Tibial nerve (tissue), 4 donors: ENCODE results near the gene MISP. TPM values are rescaled to one million over a fixed set of nuclear protein-coding genes. Genes with fewer than 3 reads are reported as not detected.
A peak's percentile ranks its signal among the peaks of the same experiment; 100 is the strongest.

Source experiments
- DNase-seq, 2 donors: peaks; one replicate each; pipeline ENCODE4 v3.0.0-alpha.2; 2019; ENCODE audit warnings: low spot score in 2 of 2
- H3K27ac ChIP-seq, 4 donors: fragments of 200-600 bp; sonication (generic) in 3 of 4; one replicate each; pipeline ENCODE4 v1.5.1; 2017 to 2019; ENCODE audit warnings: mild to moderate bottlenecking in 1 of 4
- H3K27me3 ChIP-seq, 2 donors: fragments of 200-600 bp; sonication (generic) in 1 of 2; one replicate each; pipeline versions ENCODE4 v1.5.1 to v1.6.0; 2017 to 2019
- H3K36me3 ChIP-seq, 3 donors: fragments of 200-600 bp; sonication (generic); one replicate each; pipeline ENCODE4 v1.5.1; 2018 to 2019
- H3K4me1 ChIP-seq, 4 donors: fragments of 200-600 bp; sonication (generic) in 3 of 4; one replicate each; pipeline ENCODE4 v1.5.1; 2017 to 2019
- H3K4me3 ChIP-seq, 4 donors: fragments of 200-600 bp; sonication (generic) in 3 of 4; one replicate each; pipeline ENCODE4 v1.5.1; 2017 to 2019; ENCODE audit warnings: mild to moderate bottlenecking in 1 of 4, moderate library complexity in 1 of 4
- H3K9me3 ChIP-seq, 4 donors: fragments of 200-600 bp; sonication (generic) in 3 of 4; one replicate each; pipeline ENCODE4 v1.5.1; 2017 to 2019
- CTCF ChIP-seq, 5 experiments: fragments of 200-600 bp in 3 of 5; fragments of 450-650 bp in 2 of 5; sonication (generic) in 3 of 5; IDR thresholded peaks; one replicate each; pipeline ENCODE4 v1.5.1; 2016 to 2019; ENCODE audit warnings: antibody characterized with exemption in 5 of 5, mild to moderate bottlenecking in 3 of 5, moderate library complexity in 2 of 5
- EP300 ChIP-seq, 2 donors: sonication (generic); formaldehyde crosslinking; IDR thresholded peaks; one replicate each; pipeline ENCODE4 v1.6.1; 2017; ENCODE audit warnings: antibody characterized with exemption in 2 of 2, mild to moderate bottlenecking in 1 of 2
- POLR2A ChIP-seq, 2 donors: fragments of 450-650 bp; IDR thresholded peaks; one replicate each; pipeline ENCODE4 v1.6.1; 2017; ENCODE audit warnings: antibody characterized with exemption in 2 of 2, mild to moderate bottlenecking in 2 of 2, moderate library complexity in 2 of 2
- whole genome bisulfite sequencing, 2 donors: methylation state at CpG; one replicate each; pipeline ENCODE4 v1.1.5; 2018; 5-methylcytosine and 5-hydroxymethylcytosine counted together
- total RNA-seq, 4 donors: library from RNA; depleted of rRNA; stranded (reverse); fragments of >200 nt; gene quantifications; one replicate each; pipeline ENCODE4 v1.1.0, GENCODE V29; 2016

Gene MISP
- total RNA-seq, 4 donors from 2014 or later: 0.20 to 0.30 TPM; not detected in 2

- peak; percentile 43 to 57 for DNase-seq
- WGBS, 2 donors: 21 to 27% methylated on average over 27 to 38 of the region's 39 CpGs
- no peak overlapping the region for H3K4me3 ChIP-seq
- H3K36me3 ChIP-seq: peaks cover 0 to 7% (median 0%) of the 10 kb centered on the region in 3 donors
- H3K27me3 ChIP-seq: no peaks in the 10 kb centered on the region
- H3K4me1 ChIP-seq: peaks cover 0 to 25% (median 0%) of the 10 kb centered on the region in 4 donors
- TF ChIP-seq CTCF (IDR thresholded peaks at IDR 0.05) (no peak), EP300 (IDR thresholded peaks at IDR 0.05) (peak in 1 of 2 donors; percentile 29)
- peak overlapping the region; percentile 18 to 84 (median 72) for H3K27ac ChIP-seq
- peaks cover 0 to 5% (median 2%) of the 10 kb centered on the region in 4 donors for H3K9me3 ChIP-seq
These were observed 2.0 kb downstream of the MISP start for GRCh38 chr19:752652-753517.

GRCh38 chr19:754530-754929, 3.6 kb downstream of the MISP start:
- no peak overlapping the region for H3K4me3 ChIP-seq
- no peak for TF ChIP-seq POLR2A (IDR thresholded peaks at IDR 0.05)
- no peak for TF ChIP-seq CTCF (IDR thresholded peaks at IDR 0.05)
- H3K27ac ChIP-seq: peak overlapping the region in 1 of 4 donors; percentile 84
- peaks cover 0 to 12% (median 0%) of the 10 kb centered on the region in 4 donors for H3K9me3 ChIP-seq
- H3K36me3 ChIP-seq: no peaks in the 10 kb centered on the region
- peaks cover 0 to 25% (median 0%) of the 10 kb centered on the region in 4 donors for H3K4me1 ChIP-seq
- no peaks in the 10 kb centered on the region for H3K27me3 ChIP-seq
- 81 to 89% methylated on average over 9 of the region's 9 CpGs for WGBS, 2 donors
- DNase-seq: no peak

- Histone ChIP-seq H3K36me3 (no peaks in the 10 kb centered on the region), H3K9me3 (peaks cover 0 to 12% (median 0%) of the 10 kb centered on the region in 4 donors), H3K4me1 (peaks cover 0 to 25% (median 0%) of the 10 kb centered on the region in 4 donors), H3K4me3 (no peak overlapping the region), H3K27me3 (no peaks in the 10 kb centered on the region), H3K27ac (peak overlapping the region in 1 of 4 donors; percentile 84)
- no peak for DNase-seq
- TF ChIP-seq POLR2A (IDR thresholded peaks at IDR 0.05): no peak
- TF ChIP-seq CTCF (IDR thresholded peaks at IDR 0.05): no peak
- TF ChIP-seq EP300 (IDR thresholded peaks at IDR 0.05): no peak
- WGBS, 2 donors: 88 to 95% methylated on average over 15 of the region's 15 CpGs
These were observed 4.2 kb downstream of the MISP start for GRCh38 chr19:755063-755462.

GRCh38 chr19:756236-756635, 5.3 kb downstream of the MISP start:
- TF ChIP-seq CTCF (IDR thresholded peaks at IDR 0.05) (no peak), POLR2A (IDR thresholded peaks at IDR 0.05) (no peak), EP300 (IDR thresholded peaks at IDR 0.05) (no peak)
- Histone ChIP-seq H3K4me1 (peaks cover 0 to 19% (median 0%) of the 10 kb centered on the region in 4 donors), H3K27ac (no peak overlapping the region), H3K27me3 (no peaks in the 10 kb centered on the region), H3K4me3 (no peak overlapping the region), H3K36me3 (no peaks in the 10 kb centered on the region), H3K9me3 (peaks cover 0 to 12% (median 0%) of the 10 kb centered on the region in 4 donors)
- DNase-seq: no peak
